ENCODE results near the gene VANGL2.

Gene VANGL2

DNA sequence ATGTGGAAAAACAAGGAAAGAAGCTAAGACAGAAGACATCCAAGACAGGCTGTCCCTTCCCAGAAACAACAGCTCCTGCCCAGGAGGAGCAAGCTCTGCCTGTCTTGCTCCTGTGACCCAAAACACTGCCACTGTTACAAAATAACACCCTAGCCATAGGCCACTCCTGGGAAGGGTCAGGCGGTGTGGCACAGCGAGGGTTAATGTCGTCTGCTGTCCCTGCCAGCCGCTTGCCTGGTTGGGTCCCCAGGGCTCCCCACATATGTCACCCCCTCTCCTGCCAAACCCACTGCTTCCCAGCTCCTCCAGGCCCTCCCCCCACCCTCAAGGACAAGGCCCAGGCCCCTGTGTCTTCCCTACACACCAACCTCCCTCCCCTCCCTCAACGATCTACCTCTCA lies 37.4 kb upstream of the VANGL2 start:
- Histone ChIP-seq H3K27ac (ENCODE audit: low read depth, low read length) (no peak overlapping the region), H3K9ac (ENCODE audit: low read length) (no peak overlapping the region), H3K27me3 (ENCODE audit: control insufficient read depth, insufficient read depth, low read length) (no peaks in the 10 kb centered on the region), H3K36me3 (ENCODE audit: control insufficient read depth, insufficient read depth, low read length) (peaks cover 3% of the 10 kb centered on the region), H3K4me3 (ENCODE audit: low read length) (no peak overlapping the region), H3K4me1 (ENCODE audit: control insufficient read depth, insufficient read depth, low read length) (no peaks in the 10 kb centered on the region)

DNA sequence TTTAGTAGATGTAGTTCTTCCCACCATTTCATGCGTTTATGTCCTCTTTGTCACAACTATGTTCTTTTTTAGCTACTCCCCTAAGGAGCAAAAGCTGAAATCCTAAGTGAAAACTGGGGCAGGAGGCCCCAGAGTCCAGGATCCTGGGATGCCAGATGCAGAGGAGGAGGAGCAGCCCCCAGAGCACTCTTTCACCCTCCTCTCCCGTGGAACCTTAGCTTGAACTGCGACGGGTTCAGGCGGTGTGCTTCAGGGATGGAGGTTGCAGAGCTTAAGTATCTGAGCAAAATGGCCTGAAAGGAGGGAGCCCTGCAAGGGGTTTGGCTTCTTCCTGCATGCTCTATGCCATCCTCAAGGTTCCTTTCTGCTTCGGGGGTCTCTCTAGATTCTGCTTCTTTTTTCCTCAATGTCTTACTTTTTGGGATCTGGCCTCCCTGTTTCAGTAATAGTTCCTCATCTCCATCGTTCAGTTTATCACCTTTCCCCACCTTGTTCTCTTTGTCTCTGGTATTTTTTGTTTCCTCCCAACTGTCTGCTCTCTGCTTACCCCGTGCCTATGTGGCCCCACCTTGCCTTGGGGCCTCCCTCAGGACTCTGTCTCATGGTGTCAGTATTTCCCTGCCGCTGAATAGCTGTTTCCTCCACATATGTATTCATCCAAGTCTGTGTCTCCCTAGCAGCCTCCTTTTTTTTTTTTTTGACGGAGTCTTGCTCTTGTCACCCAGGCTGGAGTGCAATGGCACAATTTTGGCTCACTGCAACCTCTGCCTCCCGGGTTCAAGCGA lies 36.2 kb upstream of the VANGL2 start:
- Histone ChIP-seq H3K27me3 (ENCODE audit: control insufficient read depth, insufficient read depth, low read length) (no peaks in the 10 kb centered on the region), H3K4me3 (ENCODE audit: low read length) (no peak overlapping the region), H3K36me3 (ENCODE audit: control insufficient read depth, insufficient read depth, low read length) (no peaks in the 10 kb centered on the region), H3K27ac (ENCODE audit: low read depth, low read length) (no peak overlapping the region), H3K9ac (ENCODE audit: low read length) (no peak overlapping the region), H3K4me1 (ENCODE audit: control insufficient read depth, insufficient read depth, low read length) (no peaks in the 10 kb centered on the region)

DNA sequence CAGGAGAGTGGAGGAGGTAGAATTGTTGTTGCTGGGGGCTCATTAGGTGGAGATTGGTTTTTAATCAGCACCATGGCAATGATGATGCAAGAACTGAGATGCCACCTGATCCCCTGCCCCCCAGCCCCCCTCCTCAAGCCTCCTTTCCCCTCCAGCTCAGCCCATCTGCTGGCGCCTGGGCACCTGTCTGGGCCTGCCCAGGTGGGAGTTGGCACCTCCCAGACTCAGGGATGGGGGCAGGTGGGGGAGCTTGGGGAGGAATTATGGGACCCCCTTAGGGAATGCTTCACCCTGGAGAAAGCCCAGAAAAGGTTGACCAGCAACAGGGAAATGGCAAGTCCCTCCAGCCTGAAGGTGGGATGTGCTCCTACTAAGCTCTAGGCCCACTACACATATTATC lies 35.0 kb upstream of the VANGL2 start:
- Histone ChIP-seq H3K9ac (ENCODE audit: low read length) (no peak overlapping the region), H3K4me1 (ENCODE audit: control insufficient read depth, insufficient read depth, low read length) (no peaks in the 10 kb centered on the region), H3K27ac (ENCODE audit: low read depth, low read length) (no peak overlapping the region), H3K4me3 (ENCODE audit: low read length) (no peak overlapping the region), H3K27me3 (ENCODE audit: control insufficient read depth, insufficient read depth, low read length) (no peaks in the 10 kb centered on the region), H3K36me3 (ENCODE audit: control insufficient read depth, insufficient read depth, low read length) (no peaks in the 10 kb centered on the region)

DNA sequence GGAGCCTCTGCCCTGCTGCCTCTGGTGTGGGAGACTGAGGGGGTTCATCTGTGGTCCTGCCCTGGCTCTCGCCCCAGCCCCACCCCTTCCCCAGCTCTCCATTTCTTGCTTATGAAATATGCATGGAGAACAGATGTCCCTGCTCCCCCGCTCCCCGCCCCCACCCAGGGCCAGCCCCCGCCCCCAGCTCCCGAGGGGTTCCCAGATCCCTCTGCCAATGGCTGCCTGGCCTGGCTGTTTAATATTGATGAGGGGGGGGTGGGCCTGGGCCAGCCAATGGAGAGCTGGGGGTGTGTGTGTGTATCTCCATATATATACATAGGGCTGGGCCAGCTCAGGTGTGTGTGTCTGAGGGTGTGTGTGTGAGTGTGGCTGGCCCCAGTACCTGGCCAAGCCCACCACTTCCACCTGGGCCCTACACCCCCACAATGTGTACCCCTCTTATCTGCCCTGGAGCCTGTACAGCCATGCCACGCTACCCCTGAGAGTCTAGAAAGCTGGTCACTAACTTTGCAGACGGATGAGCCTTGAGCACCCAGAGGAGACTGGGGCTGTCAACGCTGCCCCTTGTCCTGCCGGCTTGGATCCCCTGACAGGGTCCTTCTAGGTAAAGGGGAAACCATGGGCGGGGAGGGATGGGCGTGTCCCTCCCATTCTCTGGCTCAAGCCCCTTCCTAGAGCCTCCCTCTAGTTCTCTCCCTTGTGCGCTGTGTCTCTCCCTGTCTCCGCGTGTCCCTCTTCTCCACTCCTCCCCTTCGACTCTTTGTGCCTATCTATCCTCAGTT lies 33.4 kb upstream of the VANGL2 start, which contains the start of gene NHLH1:
Gene NHLH1, plus strand, starts transcription at position 341 of the 785 bp plus-strand sequence. CDS start 3,661 bp downstream, outside the sequence.
- no peak within 1 kb of the TSS for H3K4me3 ChIP-seq (ENCODE audit: low read length)
- H3K27me3 ChIP-seq (ENCODE audit: control insufficient read depth, insufficient read depth, low read length): no peaks in the 10 kb centered on the region
- no peak within 1 kb of the TSS for H3K9ac ChIP-seq (ENCODE audit: low read length)
- no peaks in the 10 kb centered on the region for H3K4me1 ChIP-seq (ENCODE audit: control insufficient read depth, insufficient read depth, low read length)
- no peaks in the 10 kb centered on the region for H3K36me3 ChIP-seq (ENCODE audit: control insufficient read depth, insufficient read depth, low read length)
- H3K27ac ChIP-seq (ENCODE audit: low read depth, low read length): no peak within 1 kb of the TSS

DNA sequence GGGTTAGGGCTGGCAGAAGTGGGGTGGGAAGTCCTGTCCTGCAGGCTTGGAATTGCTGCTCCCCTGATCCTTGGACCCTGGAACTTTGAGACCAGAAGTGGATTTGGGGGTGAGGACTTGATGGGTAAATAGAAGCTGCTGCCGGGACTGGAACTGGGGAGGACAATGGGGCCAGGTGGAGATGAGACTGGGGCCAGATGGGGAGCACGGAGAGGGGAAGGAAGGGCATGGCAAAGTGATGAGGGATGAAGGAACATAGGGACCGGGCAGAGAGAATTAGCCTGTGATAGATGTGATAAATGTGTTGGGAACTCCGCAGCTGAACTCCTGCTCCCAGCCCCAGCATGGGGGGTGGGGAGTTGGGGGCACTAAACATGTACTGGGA lies 32.9 kb upstream of the VANGL2 start:
- no peak overlapping the region for H3K4me3 ChIP-seq (ENCODE audit: low read length)
- no peak overlapping the region for H3K27ac ChIP-seq (ENCODE audit: low read depth, low read length)
- no peaks in the 10 kb centered on the region for H3K27me3 ChIP-seq (ENCODE audit: control insufficient read depth, insufficient read depth, low read length)
- no peak overlapping the region for H3K9ac ChIP-seq (ENCODE audit: low read length)
- no peaks in the 10 kb centered on the region for H3K4me1 ChIP-seq (ENCODE audit: control insufficient read depth, insufficient read depth, low read length)
- no peaks in the 10 kb centered on the region for H3K36me3 ChIP-seq (ENCODE audit: control insufficient read depth, insufficient read depth, low read length)

DNA sequence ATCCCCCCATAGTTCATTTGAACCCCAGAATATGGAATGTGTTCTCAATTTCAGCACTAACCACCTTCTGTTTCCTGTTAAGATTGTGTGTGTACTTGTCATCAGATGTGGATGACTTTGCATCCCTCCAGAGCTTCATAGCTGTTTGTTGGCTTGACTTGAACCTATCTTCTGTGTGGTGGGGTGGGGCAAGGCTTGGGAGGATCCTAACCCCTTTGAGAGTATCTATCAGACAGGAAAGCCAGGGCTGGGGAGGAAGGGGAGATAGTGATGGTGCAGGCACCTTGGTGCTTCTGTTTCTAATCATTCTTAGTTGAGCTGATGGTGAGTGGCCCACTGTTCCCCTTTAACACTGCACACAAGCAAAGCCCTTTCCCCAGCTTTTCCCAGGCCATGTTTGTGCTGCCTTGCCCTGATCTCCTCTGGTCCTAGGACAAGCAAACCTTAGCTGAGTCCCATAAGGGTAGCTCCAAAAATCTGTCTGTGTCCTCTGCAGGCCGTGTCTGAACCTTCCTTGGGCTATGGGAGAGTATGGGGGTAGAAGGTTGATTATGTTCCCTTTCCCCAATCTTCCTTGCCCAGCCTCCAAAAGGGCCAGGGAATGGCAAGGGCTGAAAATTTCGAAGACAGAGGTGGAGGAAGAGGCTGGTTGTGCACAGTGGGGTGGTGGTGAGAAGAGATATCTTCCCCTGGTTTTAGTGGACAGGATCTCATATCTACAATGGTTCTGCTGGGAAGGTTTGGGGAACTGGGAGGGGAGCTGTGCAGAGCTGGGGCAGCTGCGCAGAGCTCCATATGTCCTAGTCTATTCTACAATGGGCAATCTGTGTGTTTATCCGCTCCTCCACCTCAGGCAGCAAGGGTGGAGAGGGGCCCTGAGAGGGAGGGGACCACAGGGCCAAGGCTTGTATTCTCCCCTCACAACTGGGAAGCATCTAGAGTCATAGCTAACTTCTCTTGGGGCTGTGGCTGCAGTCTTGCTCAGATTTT lies 32.1 kb upstream of the VANGL2 start:
- H3K9ac ChIP-seq (ENCODE audit: low read length): no peak overlapping the region
- H3K27me3 ChIP-seq (ENCODE audit: control insufficient read depth, insufficient read depth, low read length): no peaks in the 10 kb centered on the region
- H3K27ac ChIP-seq (ENCODE audit: low read depth, low read length): no peak overlapping the region
- H3K4me3 ChIP-seq (ENCODE audit: low read length): no peak overlapping the region
- no peaks in the 10 kb centered on the region for H3K4me1 ChIP-seq (ENCODE audit: control insufficient read depth, insufficient read depth, low read length)
- H3K36me3 ChIP-seq (ENCODE audit: control insufficient read depth, insufficient read depth, low read length): no peaks in the 10 kb centered on the region

DNA sequence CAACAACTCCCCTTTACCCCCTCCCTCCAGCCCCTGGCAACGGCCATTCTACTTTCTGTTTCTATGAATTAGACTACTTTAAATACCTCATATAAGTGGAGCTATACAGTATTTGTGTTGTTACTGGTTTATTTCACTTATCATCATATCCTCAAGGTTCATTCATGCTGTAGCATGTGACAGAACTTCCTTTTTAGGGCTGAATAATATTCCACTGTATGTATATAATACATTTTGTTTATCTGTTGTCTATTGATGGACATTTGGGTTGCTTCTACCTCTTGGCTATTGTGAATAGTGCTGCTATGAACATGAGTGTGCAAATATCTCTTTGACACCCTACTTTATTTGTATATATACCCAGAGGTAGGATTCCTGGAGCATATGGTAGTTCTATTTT lies 31.3 kb upstream of the VANGL2 start:
- Histone ChIP-seq H3K27me3 (ENCODE audit: control insufficient read depth, insufficient read depth, low read length) (no peaks in the 10 kb centered on the region), H3K27ac (ENCODE audit: low read depth, low read length) (no peak overlapping the region), H3K4me1 (ENCODE audit: control insufficient read depth, insufficient read depth, low read length) (no peaks in the 10 kb centered on the region), H3K4me3 (ENCODE audit: low read length) (no peak overlapping the region), H3K36me3 (ENCODE audit: control insufficient read depth, insufficient read depth, low read length) (no peaks in the 10 kb centered on the region), H3K9ac (ENCODE audit: low read length) (no peak overlapping the region)

DNA sequence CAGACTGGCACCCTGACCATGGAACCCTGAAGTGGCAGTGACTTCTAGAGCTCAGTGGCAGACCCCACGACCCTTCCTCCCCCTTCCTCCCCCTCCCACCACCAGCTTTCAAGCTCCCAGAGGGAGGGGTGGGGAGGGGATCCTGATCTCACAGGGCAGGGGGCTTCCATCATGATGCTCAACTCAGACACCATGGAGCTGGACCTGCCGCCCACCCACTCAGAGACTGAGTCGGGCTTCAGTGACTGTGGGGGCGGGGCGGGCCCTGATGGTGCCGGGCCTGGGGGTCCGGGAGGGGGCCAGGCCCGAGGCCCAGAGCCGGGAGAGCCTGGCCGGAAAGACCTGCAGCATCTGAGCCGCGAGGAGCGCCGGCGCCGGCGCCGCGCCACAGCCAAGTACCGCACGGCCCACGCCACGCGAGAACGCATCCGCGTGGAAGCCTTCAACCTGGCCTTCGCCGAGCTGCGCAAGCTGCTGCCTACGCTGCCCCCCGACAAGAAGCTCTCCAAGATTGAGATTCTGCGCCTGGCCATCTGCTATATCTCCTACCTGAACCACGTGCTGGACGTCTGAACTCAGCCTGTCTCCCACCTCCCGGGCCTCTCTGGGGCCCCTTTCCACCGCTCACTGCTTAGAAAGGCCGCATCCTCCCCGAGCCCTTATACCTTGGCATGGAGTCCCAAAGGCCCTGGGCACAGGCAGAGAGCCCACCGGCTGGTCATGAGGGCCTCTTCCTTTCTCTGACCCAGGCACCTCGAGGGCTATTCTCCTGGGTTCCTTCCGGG lies 29.6 kb upstream of the VANGL2 start:
- Histone ChIP-seq H3K27me3 (ENCODE audit: control insufficient read depth, insufficient read depth, low read length) (peaks cover 3% of the 10 kb centered on the region), H3K36me3 (ENCODE audit: control insufficient read depth, insufficient read depth, low read length) (no peaks in the 10 kb centered on the region), H3K9ac (ENCODE audit: low read length) (no peak overlapping the region), H3K27ac (ENCODE audit: low read depth, low read length) (no peak overlapping the region), H3K4me3 (ENCODE audit: low read length) (no peak overlapping the region), H3K4me1 (ENCODE audit: control insufficient read depth, insufficient read depth, low read length) (no peaks in the 10 kb centered on the region)

DNA sequence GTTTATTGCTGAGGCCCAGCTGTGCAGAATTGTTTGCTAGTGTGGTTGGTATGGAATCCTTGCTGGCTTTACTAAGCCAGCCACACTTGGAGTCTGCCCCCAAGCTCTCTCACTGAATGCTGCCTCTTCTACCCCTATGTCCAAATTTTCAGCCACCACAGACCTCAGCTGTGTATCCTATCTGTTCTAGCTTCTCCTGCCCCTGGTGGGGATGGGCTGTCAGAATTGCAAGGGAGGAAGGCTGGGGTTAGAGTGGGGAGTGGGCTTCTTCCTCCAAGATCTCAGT lies 29.1 kb upstream of the VANGL2 start:
- Histone ChIP-seq H3K27me3 (ENCODE audit: control insufficient read depth, insufficient read depth, low read length) (peaks cover 3% of the 10 kb centered on the region), H3K9ac (ENCODE audit: low read length) (no peak overlapping the region), H3K27ac (ENCODE audit: low read depth, low read length) (no peak overlapping the region), H3K4me3 (ENCODE audit: low read length) (no peak overlapping the region), H3K36me3 (ENCODE audit: control insufficient read depth, insufficient read depth, low read length) (no peaks in the 10 kb centered on the region), H3K4me1 (ENCODE audit: control insufficient read depth, insufficient read depth, low read length) (peaks cover 2% of the 10 kb centered on the region)

DNA sequence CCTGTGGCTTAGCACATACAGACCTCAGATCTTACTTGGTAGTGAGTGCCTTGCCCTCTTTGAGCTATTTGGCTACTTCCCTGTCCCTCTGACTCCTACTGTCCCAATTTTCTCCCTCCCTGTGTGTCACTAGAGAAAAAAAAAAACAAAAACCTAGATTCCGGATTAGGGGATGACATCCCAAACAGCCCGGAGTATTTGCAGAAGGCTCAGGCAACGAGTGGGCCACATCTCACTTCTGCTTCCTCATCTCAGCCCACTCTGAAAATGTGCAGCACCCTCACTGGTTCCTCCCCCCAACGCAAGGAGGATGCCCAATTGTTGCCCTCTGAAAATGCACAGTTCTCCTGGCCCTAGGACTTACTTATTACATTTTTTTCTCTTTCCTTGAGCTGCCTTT lies 28.6 kb upstream of the VANGL2 start:
- H3K4me3 ChIP-seq (ENCODE audit: low read length): no peak overlapping the region
- H3K27me3 ChIP-seq (ENCODE audit: control insufficient read depth, insufficient read depth, low read length): peaks cover 3% of the 10 kb centered on the region
- no peak overlapping the region for H3K9ac ChIP-seq (ENCODE audit: low read length)
- no peak overlapping the region for H3K27ac ChIP-seq (ENCODE audit: low read depth, low read length)
- peaks cover 2% of the 10 kb centered on the region for H3K4me1 ChIP-seq (ENCODE audit: control insufficient read depth, insufficient read depth, low read length)
- H3K36me3 ChIP-seq (ENCODE audit: control insufficient read depth, insufficient read depth, low read length): no peaks in the 10 kb centered on the region

DNA sequence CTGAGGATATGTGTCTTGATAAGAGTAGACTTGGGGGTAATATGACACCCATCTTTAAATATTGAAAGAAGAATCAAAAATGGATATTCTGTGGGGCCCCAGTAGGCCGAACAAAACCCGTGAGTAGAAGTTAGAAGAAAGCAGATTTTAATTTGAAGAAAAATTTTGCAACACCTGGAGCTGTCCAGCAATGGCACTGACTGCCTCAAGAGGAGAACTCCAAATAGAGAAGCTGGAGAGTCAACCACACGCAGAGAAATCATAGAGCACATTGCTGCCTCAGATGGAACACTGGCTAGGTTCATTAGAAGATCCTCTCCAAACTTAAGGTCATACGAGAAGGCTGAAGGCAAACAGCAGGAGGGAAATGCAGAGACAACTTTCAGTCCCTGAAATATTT lies 26.7 kb upstream of the VANGL2 start:
- no peak overlapping the region for H3K27ac ChIP-seq (ENCODE audit: low read depth, low read length)
- no peak overlapping the region for H3K4me3 ChIP-seq (ENCODE audit: low read length)
- peaks cover 3% of the 10 kb centered on the region for H3K27me3 ChIP-seq (ENCODE audit: control insufficient read depth, insufficient read depth, low read length)
- peaks cover 2% of the 10 kb centered on the region for H3K4me1 ChIP-seq (ENCODE audit: control insufficient read depth, insufficient read depth, low read length)
- H3K36me3 ChIP-seq (ENCODE audit: control insufficient read depth, insufficient read depth, low read length): no peaks in the 10 kb centered on the region
- no peak overlapping the region for H3K9ac ChIP-seq (ENCODE audit: low read length)

Data from rectal smooth muscle tissue (tissue), 1 donor.